ENCODE results near the gene TICAM2.

- TF ChIP-seq PREB (CRISPR knock-in tag; IDR thresholded peaks at IDR 0.05; ENCODE audit: borderline replicate concordance) (no peak), CTCF (IDR thresholded peaks at IDR 0.05) (no peak), SP1 (CRISPR knock-in tag; conservative IDR thresholded peaks at IDR 0.05) (no peak), ZBTB21 (CRISPR knock-in tag; IDR thresholded peaks at IDR 0.05; ENCODE audit: borderline replicate concordance) (no peak), FOXP1 (CRISPR knock-in tag; IDR thresholded peaks at IDR 0.05; ENCODE audit: borderline replicate concordance) (no peak), ZNF317 (CRISPR knock-in tag; IDR thresholded peaks at IDR 0.05; ENCODE audit: borderline replicate concordance, low read depth) (no peak), E2F4 (CRISPR knock-in tag; IDR thresholded peaks at IDR 0.05; ENCODE audit: borderline replicate concordance, low read depth) (no peak), USF1 (CRISPR knock-in tag; IDR thresholded peaks at IDR 0.05) (no peak), NFYB (CRISPR knock-in tag; conservative IDR thresholded peaks at IDR 0.05; ENCODE audit: low read depth) (no peak), ESRRA (CRISPR knock-in tag; IDR thresholded peaks at IDR 0.05; ENCODE audit: borderline replicate concordance) (no peak), JUN (CRISPR knock-in tag; IDR thresholded peaks at IDR 0.05) (no peak), ETV6 (CRISPR knock-in tag; IDR thresholded peaks at IDR 0.05) (no peak)
- TF ChIP-seq, protein P1, sequence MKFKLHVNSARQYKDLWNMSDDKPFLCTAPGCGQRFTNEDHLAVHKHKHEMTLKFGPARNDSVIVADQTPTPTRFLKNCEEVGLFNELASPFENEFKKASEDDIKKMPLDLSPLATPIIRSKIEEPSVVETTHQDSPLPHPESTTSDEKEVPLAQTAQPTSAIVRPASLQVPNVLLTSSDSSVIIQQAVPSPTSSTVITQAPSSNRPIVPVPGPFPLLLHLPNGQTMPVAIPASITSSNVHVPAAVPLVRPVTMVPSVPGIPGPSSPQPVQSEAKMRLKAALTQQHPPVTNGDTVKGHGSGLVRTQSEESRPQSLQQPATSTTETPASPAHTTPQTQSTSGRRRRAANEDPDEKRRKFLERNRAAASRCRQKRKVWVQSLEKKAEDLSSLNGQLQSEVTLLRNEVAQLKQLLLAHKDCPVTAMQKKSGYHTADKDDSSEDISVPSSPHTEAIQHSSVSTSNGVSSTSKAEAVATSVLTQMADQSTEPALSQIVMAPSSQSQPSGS (CRISPR knock-in tag; IDR thresholded peaks at IDR 0.05; ENCODE audit: borderline replicate concordance, low read depth), result no peak
Observed at GRCh38 chr5:115556276-115556675, 46.0 kb downstream of the TICAM2 start.
